ENCODE data around the gene FEN1.

The FEN1 gene

GRCh38 chr11:61757213-61757862 lies 35.4 kb upstream of the FEN1 start:
- no peak for DNase-seq

DNA sequence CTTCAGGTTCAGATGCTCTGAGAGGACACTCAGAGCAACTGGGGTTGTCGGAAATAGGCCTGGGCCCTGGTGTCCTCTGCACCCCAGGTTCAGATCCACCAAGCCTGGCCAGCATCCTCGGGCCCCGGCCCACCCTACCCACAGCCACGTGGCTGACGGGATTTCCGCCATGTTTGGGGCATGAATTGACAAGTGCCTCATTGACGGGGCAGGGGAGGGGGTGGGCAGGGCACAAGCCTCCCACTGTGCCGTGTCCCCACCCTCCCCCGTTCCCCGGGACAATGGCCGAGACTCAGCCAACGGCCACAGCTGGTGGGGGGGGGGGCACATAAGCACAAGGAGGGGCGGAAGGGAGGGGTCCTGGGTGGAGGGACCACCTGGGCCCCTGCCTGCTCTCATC lies 31.8 kb upstream of the FEN1 start:
- no peak for DNase-seq

GRCh38 chr11:61761440-61762222 lies 31.1 kb upstream of the FEN1 start:
- no peak for DNase-seq

DNA sequence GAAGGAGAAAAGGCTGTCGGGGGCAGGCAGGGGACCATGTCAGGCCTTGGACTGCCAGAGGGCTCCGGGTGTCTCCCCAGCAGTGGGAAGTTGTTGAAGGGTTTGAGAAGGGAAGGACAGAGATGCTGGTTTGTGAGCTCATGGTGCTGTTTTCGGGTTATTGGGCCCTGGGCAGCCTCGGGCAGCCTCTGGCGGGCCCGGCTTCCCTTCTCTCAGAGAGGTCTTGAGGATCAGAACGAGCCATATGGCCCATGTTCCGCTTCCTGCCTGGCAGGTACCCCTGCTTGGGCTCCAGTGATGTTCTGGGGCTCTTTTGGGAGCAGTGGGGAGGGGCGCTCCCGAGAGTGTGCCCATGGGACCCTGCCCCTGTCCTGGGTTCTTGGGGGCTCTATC lies 30.5 kb upstream of the FEN1 start:
- no peak for DNase-seq

- DNase-seq = no peak
Measured at GRCh38 chr11:61762798-61763197, 29.9 kb upstream of the FEN1 start.

- DNase-seq = no peak
Measured at GRCh38 chr11:61763930-61764605, 28.6 kb upstream of the FEN1 start.

- no peak for DNase-seq
Measured at GRCh38 chr11:61764606-61765260, 28.0 kb upstream of the FEN1 start.

DNA sequence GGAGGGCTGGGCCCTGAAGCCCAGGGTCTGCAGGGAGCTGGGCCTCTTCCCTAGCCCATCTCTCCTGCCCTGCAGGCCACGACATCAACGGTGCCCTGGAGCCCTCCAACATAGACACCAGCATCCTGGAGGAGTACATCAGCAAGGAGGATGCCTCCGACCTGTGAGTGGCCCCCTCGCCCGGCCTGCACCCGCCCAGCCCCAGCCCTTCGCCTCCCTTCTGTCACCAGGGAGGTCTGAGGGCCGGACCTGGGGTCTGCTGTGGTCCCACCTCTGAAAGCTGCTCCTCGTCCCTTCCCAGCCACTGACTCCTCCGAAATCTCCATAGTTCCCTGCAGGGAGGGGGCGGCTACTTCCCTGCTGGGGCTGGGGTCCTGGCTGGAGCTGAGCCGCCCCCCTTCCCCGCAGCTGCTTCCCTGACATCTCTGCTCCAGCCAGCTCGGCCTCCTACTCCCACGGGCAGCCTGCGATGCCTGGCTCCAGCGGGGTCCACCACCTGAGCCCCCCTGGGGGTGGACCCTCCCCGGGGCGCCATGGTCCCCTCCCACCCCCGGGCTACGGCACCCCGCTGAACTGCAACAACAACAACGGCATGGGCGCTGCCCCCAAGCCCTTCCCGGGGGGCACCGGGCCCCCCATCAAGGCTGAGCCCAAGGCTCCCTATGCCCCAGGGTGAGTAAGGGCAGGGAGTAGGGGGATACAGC lies 27.0 kb upstream of the FEN1 start:
- DNase-seq = no peak

GRCh38 chr11:61766353-61766841 lies 26.3 kb upstream of the FEN1 start:
- no peak for DNase-seq

- no peak for DNase-seq
Measured at GRCh38 chr11:61768376-61769076, 24.2 kb upstream of the FEN1 start.

DNA sequence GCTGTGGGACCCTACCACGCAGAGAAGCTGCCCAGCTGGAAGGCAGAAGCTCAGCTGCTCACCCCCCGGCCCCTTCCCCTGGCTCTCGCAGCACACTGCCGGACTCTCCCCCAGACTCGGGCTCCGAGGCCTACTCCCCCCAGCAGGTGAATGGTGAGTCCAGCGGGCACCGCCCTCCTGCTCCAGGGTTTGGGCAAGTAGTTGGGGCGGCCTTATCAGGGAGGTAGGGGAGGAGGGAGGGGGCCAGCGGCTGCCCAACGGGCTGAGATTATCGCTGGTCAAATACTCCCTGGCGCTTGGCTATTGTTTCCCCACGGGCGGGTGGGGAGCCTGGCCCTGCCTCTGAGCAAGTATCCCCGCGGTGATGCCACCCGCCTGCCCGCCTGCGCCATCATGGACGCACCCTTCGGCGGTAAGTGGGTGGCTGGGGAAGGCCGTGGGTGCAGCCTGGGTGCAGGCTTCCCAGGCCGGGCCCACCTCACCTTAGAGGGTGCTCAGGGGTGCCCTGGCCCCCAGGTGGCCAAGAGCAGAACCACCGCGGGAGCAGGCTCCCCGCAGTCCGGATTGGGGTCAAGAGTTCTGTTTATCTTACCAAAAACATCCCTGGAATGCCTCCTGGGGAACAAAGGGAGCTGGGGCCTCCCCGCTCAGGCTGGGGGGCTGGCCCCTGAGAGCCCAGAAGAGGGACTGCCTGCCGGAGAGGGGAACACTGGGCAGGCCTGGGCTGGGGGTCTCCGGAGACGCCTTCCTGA lies 23.4 kb upstream of the FEN1 start:
- no peak for DNase-seq

GRCh38 chr11:61769946-61770683 lies 22.6 kb upstream of the FEN1 start:
- no peak for DNase-seq

- DNase-seq = no peak
Measured at GRCh38 chr11:61771195-61771894, 21.4 kb upstream of the FEN1 start.

DNA sequence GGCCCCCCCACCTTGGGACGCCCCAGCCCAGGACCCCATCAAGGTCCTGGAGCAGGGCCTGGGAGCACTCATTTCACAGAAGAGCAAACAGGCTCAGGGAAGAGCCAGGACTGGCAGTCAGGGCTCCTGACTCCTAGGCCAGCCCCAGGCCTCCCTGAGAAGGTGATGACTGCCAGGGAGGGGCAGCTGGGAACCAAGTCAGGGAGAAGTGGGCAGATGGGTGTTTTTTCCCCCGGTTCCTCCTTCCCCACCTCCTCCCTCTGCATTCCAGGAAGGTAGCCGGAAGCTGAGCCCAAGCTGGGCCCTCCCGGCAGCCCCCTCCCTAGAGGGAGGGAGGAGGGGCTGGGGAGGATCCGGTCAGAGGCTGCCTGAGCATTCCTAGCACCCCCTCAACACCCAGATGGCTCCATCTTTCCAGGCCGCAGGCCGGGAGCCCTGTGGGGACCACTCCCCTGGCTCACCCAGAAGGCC lies 20.7 kb upstream of the FEN1 start:
- DNase-seq = no peak

DNA sequence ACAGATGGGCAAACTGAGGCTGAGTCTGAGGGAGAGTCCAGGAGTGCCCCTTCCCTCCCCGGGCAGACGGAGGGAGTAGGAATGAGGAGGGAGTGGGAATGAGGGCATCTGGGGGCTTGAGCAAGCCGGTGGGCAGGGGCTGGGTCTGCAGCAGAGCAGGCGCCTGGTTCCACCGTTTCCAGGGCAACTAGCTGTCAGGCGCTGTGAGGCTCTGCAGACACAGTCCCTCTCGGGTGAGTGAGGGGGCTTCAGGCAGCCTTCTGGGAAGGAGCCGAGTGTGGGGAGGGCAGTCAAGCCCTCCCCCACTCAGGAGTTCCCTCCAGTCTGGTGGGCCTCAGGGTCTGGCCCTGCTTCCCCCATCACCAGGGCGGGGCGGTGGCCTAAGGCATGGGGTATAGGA lies 19.4 kb upstream of the FEN1 start:
- DNase-seq = no peak

- no peak for DNase-seq
Measured at GRCh38 chr11:61773809-61774208, 18.9 kb upstream of the FEN1 start.

DNA sequence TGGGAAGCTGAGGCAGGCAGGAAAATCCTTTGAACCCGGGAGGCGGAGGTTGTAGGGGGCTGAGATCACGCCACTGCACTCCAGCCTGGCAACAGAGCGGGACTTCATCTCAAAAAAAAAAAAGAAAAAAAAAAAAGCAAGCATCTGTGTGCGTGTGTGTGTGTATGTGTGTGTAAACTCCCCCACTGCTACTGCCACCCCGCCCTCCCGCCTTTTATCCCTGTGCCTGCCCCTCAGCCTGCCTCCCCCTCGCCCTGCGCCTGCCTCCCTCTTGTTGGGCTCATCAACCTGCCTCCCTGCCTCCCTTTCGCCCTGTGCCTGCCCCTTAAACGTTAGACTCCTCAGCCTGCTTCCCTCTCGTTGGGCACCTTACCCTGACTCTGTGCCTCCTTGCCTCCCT lies 18.3 kb upstream of the FEN1 start:
- DNase-seq = no peak

DNA sequence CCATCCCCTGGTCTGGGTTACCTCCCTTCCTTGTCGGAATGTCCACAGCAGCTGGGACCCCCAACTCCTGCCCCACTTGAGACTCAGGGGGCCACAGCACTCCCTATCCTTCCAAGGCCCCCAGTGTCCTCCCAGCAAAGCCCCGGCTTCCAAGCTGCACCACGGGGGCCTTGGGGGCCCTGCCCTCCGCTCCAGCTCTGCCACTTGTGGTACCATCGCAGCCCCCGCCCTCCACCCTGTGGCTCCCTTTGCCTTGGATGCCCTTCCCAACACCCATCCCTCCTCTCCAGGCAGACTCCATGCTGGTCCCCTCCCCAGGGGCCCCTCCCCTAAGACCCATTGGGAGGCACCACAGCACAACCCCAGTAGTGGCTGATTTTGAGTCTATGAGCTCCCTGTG lies 17.6 kb upstream of the FEN1 start:
- DNase-seq = no peak

DNA sequence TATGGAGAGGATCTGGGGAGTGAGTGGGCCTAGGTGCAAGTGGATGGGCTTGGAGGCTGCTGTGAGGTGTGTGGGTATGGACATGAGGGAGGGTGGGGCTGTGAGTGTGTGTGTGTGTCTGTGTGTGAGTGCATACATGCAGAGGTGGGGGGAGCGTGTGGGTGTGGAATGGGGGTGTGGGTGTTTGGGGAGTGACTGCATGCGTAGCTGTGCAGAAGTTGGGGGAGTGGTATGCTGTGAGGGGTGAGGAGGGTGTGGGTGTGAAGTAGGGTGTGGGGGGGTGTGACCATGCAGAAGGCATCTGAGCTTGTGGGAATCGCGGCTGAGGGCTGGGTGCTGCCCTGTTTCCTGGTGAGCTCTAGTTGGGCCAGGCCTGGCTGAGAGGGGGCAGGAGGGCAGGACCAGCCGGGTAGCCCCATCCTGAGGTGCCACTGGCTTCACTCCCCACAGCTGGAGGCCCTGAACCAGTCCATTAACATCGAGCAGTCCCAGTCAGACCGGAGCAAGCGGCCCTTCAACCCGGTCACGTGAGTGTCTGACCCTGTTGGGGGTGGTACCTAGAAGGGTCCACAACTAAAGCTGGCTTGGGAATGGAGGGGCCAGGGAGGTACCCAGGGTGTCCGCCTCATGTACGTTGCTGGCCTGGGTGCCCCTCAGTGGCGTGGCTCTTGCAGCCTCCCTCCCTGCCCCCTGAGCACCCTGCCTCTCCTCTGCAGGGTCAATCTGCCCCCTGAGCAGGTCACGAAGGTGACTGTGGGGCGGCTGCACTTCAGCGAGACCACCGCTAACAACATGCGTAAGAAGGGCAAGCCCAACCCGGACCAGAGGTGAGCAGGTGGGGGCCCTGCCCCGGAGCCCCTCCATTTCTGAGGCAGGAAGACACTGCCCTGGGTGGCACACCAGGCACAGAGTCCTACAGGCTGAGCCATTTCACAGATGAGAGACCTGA lies 16.8 kb upstream of the FEN1 start:
- DNase-seq = no peak

All from OCI-M1 (cell line).